SK-N-SH treated with all-trans-retinoic acid at 6 μM for 48 hours (cell line): Measurements from ENCODE around the gene TMEM217.

Source experiments
- ARNTL ChIP-seq: fragments of 450-650 bp; formaldehyde crosslinking; IDR thresholded peaks from 2 replicates; pipeline ENCODE4 v1.5.0; 2020; ENCODE audit warnings: low read depth, mild to moderate bottlenecking, moderate library complexity, borderline replicate concordance
- CSRNP3 ChIP-seq: fragments of 250-450 bp; sonication (Bioruptor Pico); IDR thresholded peaks from 2 replicates; pipeline ENCODE4 v1.5.1; 2021; ENCODE audit warnings: mild to moderate bottlenecking, moderate library complexity
- ESRRG ChIP-seq: fragments of 250-450 bp; sonication (Bioruptor Pico); IDR thresholded peaks from 2 replicates; pipeline ENCODE4 v1.6.1; 2021; ENCODE audit warnings: mild to moderate bottlenecking
- PATZ1 ChIP-seq: fragments of 250-450 bp; sonication (Bioruptor Pico); IDR thresholded peaks from 2 replicates; pipeline ENCODE4 v1.8.0; 2020; ENCODE audit warnings: mild to moderate bottlenecking, moderate library complexity, borderline replicate concordance
- ZC3H10 ChIP-seq: fragments of 250-450 bp; sonication (Bioruptor Pico); IDR thresholded peaks from 2 replicates; pipeline ENCODE4 v1.5.1; 2021; ENCODE audit warnings: mild to moderate bottlenecking, moderate library complexity
- ZFP3 ChIP-seq: fragments of 250-450 bp; sonication (Bioruptor Pico); IDR thresholded peaks from 2 replicates; pipeline ENCODE4 v1.5.0; 2020; ENCODE audit warnings: mild to moderate bottlenecking, moderate library complexity
- ZFP30 ChIP-seq: fragments of 450-650 bp; formaldehyde crosslinking; IDR thresholded peaks from 2 replicates; pipeline ENCODE4 v1.5.0; 2022; ENCODE audit warnings: mild to moderate bottlenecking, moderate library complexity
- ZNF565 ChIP-seq: fragments of 450-650 bp; formaldehyde crosslinking; conservative IDR thresholded peaks from 2 replicates; pipeline ENCODE4 v1.5.0; 2020; ENCODE audit warnings: low read depth, mild to moderate bottlenecking, moderate library complexity

- no peak for TF ChIP-seq PATZ1 (CRISPR knock-in tag)
- no peak for TF ChIP-seq ZFP3 (CRISPR knock-in tag)
- TF ChIP-seq ZNF565 (CRISPR knock-in tag): no peak
- TF ChIP-seq ESRRG (CRISPR knock-in tag): no peak
- TF ChIP-seq CSRNP3 (CRISPR knock-in tag): no peak
- no peak for TF ChIP-seq ARNTL (CRISPR knock-in tag)
- TF ChIP-seq ZFP30 (CRISPR knock-in tag): no peak
- no peak for TF ChIP-seq ZC3H10
Measured at GRCh38 chr6:37283268-37283667, 25.3 kb upstream of the TMEM217 start.
